OCI-LY7 (cell line): ENCODE results near the gene KSR1. TPM values are rescaled to one million over a fixed set of nuclear protein-coding genes. Genes with fewer than 3 reads are reported as not detected.
A peak's percentile ranks its signal among the peaks of the same experiment; 100 is the strongest.

Experiments
- BruUV-seq: library from RNA; stranded (reverse); fragments of 400-500 nt; replicated peaks from 2 replicates; lab custom pipeline; 2021; lab: Mats Ljungman, UMichigan
- CTCF ChIA-PET: fragments of 300-600 bp; sonication (Branson Sonifier 250); formaldehyde crosslinking; loops from one replicate; lab custom pipeline; 2022; ENCODE audit warnings: antibody characterized with exemption; ENCODE audit not compliant: unreplicated experiment; lab: Charles Lee
- POLR2A ChIA-PET: fragments of 300-600 bp; sonication (Branson Sonifier 250); formaldehyde crosslinking; loops from one replicate; lab custom pipeline; 2022; ENCODE audit warnings: antibody characterized with exemption; lab: Charles Lee
- DNase-seq: peaks from one replicate; pipeline ENCODE4 v3.0.0-alpha.2; 2015; ENCODE audit warnings: low spot score
- H2AFZ ChIP-seq: fragments of 200-600 bp; sonication (generic), shearing (Covaris generic); 2 replicates; pipeline ENCODE4 v1.6.1; 2014; ENCODE audit warnings: mild to moderate bottlenecking, antibody characterized with exemption, low read length, moderate library complexity
- H3K27ac ChIP-seq: fragments of 200-600 bp; sonication (generic); 2 replicates; pipeline ENCODE4 v1.5.1; 2014; ENCODE audit warnings: mixed run types, low read depth, mild to moderate bottlenecking, moderate library complexity, low read length, inconsistent platforms; ENCODE audit not compliant: poor library complexity, severe bottlenecking
- H3K36me3 ChIP-seq: fragments of 200-600 bp; sonication (generic); 2 replicates; pipeline ENCODE4 v1.6.1; 2014; ENCODE audit warnings: mild to moderate bottlenecking, antibody characterized with exemption, low read length, moderate library complexity, mixed read lengths; ENCODE audit not compliant: insufficient read depth
- H3K4me1 ChIP-seq: fragments of 200-600 bp; sonication (generic); 2 replicates; pipeline ENCODE4 v1.5.1; 2014; ENCODE audit warnings: mild to moderate bottlenecking, low read length; ENCODE audit not compliant: insufficient read depth, poor library complexity, severe bottlenecking
- H3K4me2 ChIP-seq: fragments of 200-600 bp; sonication (generic); 2 replicates; pipeline ENCODE4 v1.6.1; 2014; ENCODE audit warnings: mild to moderate bottlenecking, low read length
- H3K4me3 ChIP-seq: fragments of 200-600 bp; sonication (generic); 2 replicates; pipeline ENCODE4 v1.5.1; 2014; ENCODE audit warnings: mild to moderate bottlenecking, low read depth, low read length; ENCODE audit not compliant: poor library complexity, severe bottlenecking
- H3K79me2 ChIP-seq: fragments of 200-600 bp; sonication (generic); 2 replicates; pipeline ENCODE4 v1.6.1; 2016; ENCODE audit warnings: low read depth, mild to moderate bottlenecking, low read length, moderate library complexity, mixed read lengths; ENCODE audit not compliant: insufficient read depth
- H3K9me2 ChIP-seq: fragments of 200-600 bp; sonication (generic); 2 replicates; pipeline ENCODE4 v1.6.1; 2016; ENCODE audit warnings: mild to moderate bottlenecking, low read length, mixed read lengths; ENCODE audit not compliant: insufficient read depth
- H3K9me3 ChIP-seq: fragments of 200-600 bp; sonication (generic); 2 replicates; pipeline ENCODE4 v1.6.1; 2014; ENCODE audit warnings: mild to moderate bottlenecking, mixed run types, low read length, mixed read lengths
- H4K20me1 ChIP-seq: fragments of 200-600 bp; sonication (generic); 2 replicates; pipeline ENCODE4 v1.6.1; 2014; ENCODE audit warnings: mild to moderate bottlenecking, antibody characterized with exemption, low read length, moderate library complexity, mixed read lengths; ENCODE audit not compliant: insufficient read depth
- EZH2phosphoT487 ChIP-seq: fragments of 200-600 bp; sonication (generic); IDR thresholded peaks from 2 replicates; pipeline ENCODE4 v1.6.1; 2018; ENCODE audit warnings: low read depth, borderline replicate concordance, mild to moderate bottlenecking, mixed run types, antibody characterized with exemption, low read length, moderate library complexity, mixed read lengths
- intact Hi-C: fragments of 100-400 bp; cut with micrococcal nuclease; formaldehyde crosslinking; loops from one replicate; pipeline ENCODE4 v1.10.0; 2022; ENCODE audit not compliant: unreplicated experiment
- total RNA-seq, 2 experiments: library from RNA; depleted of rRNA in 1 of 2; stranded (reverse); fragments of >200 nt in 1 of 2; shearing (Covaris generic) in 1 of 2; gene quantifications; 2 replicates each; pipeline ENCODE4 v1.2.3, GENCODE V29; 2014 to 2022
- TF ChIP-seq, protein P1 (sequence below): fragments of 200-600 bp; sonication (generic); conservative IDR thresholded peaks from 2 replicates; pipeline ENCODE4 v1.5.1; 2014; ENCODE audit warnings: mild to moderate bottlenecking, antibody characterized with exemption, low read length, moderate library complexity, mixed read lengths

The KSR1 gene
- total RNA-seq, 2 experiments from 2014 or later, result 2.2 to 4.1 TPM

DNA sequence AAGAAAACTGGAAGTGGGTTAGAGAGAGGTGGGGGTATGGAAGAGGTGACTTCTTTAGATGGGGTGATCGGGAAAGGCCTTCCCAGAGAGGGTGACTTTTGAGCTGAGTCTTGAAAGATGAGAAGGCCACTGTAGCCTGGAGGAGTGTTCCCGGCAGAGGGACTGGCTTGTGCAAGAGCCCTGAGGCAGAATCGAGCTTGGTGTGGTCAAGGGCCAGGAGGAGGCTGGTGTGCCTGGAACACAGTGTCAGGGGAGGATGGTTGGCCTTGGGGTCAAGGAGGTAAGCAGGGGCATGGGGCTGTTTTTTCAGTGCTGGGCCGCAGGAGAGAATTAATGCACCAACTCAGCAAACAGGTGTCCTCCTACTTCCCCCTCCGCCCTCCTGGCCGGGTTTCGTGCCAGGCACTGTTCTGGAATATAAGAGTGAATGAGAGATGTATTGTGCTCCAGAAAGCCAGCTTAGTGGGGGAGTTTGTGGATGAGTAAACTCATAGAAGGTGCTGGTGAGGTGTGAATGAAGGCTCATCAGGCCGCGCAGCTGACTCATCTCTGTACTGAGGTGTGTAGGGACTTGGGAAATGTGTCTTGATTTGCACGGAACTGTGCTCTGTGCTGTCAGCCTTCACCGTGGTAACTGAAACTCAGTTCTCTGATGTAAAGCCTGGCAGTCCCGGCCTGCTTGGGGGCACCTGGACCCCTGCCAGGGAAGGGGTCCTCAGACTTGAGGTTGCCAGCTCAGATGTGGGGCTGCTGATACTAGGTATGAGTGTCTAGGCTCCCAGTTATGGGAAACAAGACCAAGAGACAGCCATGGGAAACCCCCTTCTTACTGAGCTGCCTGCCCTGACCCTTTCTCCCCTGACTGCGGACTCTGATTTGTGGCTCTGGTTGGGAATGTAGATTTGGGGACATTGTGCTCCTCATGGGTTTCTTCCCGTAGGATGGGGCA lies 15.3 kb downstream of the KSR1 start:
- Histone ChIP-seq H3K79me2 (no peaks in the 10 kb centered on the region), H3K4me1 (peaks cover 15% of the 10 kb centered on the region), H3K4me2 (no peak overlapping the region), H3K4me3 (no peak overlapping the region), H3K9me3 (no peaks in the 10 kb centered on the region), H3K9me2 (no peaks in the 10 kb centered on the region), H2AFZ (no peak overlapping the region), H4K20me1 (no peaks in the 10 kb centered on the region), H3K36me3 (no peaks in the 10 kb centered on the region), H3K27ac (no peak overlapping the region)
- DNase-seq, result no peak
- intact Hi-C loops, result no loop called here
- no TSS peak for BruUV-seq
- TF ChIP-seq, protein P1, sequence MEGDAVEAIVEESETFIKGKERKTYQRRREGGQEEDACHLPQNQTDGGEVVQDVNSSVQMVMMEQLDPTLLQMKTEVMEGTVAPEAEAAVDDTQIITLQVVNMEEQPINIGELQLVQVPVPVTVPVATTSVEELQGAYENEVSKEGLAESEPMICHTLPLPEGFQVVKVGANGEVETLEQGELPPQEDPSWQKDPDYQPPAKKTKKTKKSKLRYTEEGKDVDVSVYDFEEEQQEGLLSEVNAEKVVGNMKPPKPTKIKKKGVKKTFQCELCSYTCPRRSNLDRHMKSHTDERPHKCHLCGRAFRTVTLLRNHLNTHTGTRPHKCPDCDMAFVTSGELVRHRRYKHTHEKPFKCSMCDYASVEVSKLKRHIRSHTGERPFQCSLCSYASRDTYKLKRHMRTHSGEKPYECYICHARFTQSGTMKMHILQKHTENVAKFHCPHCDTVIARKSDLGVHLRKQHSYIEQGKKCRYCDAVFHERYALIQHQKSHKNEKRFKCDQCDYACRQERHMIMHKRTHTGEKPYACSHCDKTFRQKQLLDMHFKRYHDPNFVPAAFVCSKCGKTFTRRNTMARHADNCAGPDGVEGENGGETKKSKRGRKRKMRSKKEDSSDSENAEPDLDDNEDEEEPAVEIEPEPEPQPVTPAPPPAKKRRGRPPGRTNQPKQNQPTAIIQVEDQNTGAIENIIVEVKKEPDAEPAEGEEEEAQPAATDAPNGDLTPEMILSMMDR, result no peak
- TF ChIP-seq EZH2phosphoT487, result no peak
- CTCF ChIA-PET, result no interaction called here
- POLR2A ChIA-PET, result no interaction called here

DNA sequence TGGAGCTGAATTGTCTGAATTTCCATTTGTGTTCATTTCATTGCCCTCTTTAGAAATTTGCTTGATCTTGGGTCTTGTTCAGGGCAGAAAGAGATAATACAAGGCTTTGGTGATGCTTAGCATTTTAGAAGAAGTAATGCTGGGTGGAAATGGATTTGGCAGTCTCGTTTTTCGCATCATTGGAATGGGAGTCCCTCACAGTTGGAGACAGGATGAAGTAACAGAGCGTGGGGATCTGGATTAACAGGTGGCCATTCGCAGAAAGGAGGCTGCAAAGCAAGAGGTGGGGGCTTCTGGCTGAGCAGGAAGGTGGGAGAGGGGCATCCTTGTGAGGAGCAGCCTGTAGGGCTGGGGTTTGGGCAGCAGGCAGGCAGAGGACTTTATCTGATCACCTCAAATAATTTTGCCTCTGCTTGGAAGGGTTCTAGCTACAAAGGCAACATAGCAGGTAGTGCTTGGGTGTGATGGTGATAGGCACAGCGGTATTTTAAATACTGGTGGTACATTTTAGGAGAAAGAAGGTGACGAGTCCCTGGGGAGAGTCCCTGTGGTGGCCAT lies 17.0 kb downstream of the KSR1 start:
- Histone ChIP-seq H4K20me1 (no peaks in the 10 kb centered on the region), H3K4me1 (peaks cover 15% of the 10 kb centered on the region), H3K36me3 (no peaks in the 10 kb centered on the region), H3K4me3 (peak overlapping the region; percentile 19), H3K79me2 (no peaks in the 10 kb centered on the region), H3K9me2 (no peaks in the 10 kb centered on the region), H2AFZ (peak overlapping the region; percentile 99), H3K4me2 (peak overlapping the region; percentile 60), H3K27ac (peak overlapping the region; percentile 41), H3K9me3 (no peaks in the 10 kb centered on the region)
- ChIA-PET CTCF (no interaction called here), POLR2A (no interaction called here)
- no peak for TF ChIP-seq EZH2phosphoT487
- TF ChIP-seq, protein P1, result no peak
- no peak for DNase-seq
- intact Hi-C loops, result no loop called here
- BruUV-seq, result no TSS peak
